Suprapubic skin (tissue), 4 donors: ENCODE results near the gene SRSF4. TPM values are rescaled to one million over a fixed set of nuclear protein-coding genes. Genes with fewer than 3 reads are reported as not detected.
A peak's percentile ranks its signal among the peaks of the same experiment; 100 is the strongest.

Source experiments
- DNase-seq, 2 donors: peaks; one replicate each; pipeline ENCODE4 v3.0.0-alpha.2; 2019; ENCODE audit warnings: low spot score in 2 of 2
- H3K27ac ChIP-seq: fragments of 200-600 bp; sonication (generic); one replicate; pipeline ENCODE4 v1.5.1; 2019
- H3K27me3 ChIP-seq: fragments of 200-600 bp; sonication (generic); one replicate; pipeline ENCODE4 v1.5.1; 2019
- H3K36me3 ChIP-seq: fragments of 200-600 bp; sonication (generic); one replicate; pipeline ENCODE4 v1.5.1; 2019
- H3K4me1 ChIP-seq: fragments of 200-600 bp; sonication (generic); one replicate; pipeline ENCODE4 v1.5.1; 2019
- H3K4me3 ChIP-seq: fragments of 200-600 bp; sonication (generic); one replicate; pipeline ENCODE4 v1.5.1; 2019; ENCODE audit warnings: mild to moderate bottlenecking
- H3K9me3 ChIP-seq: fragments of 200-600 bp; sonication (generic); one replicate; pipeline ENCODE4 v1.5.1; 2019
- EP300 ChIP-seq: sonication (generic); formaldehyde crosslinking; IDR thresholded peaks from one replicate; pipeline ENCODE4 v1.6.1; 2017; ENCODE audit warnings: antibody characterized with exemption
- POLR2A ChIP-seq, 2 donors: fragments of 450-650 bp; IDR thresholded peaks; one replicate each; pipeline ENCODE4 v1.6.1; 2017; ENCODE audit warnings: antibody characterized with exemption in 2 of 2, mild to moderate bottlenecking in 2 of 2, moderate library complexity in 2 of 2
- POLR2AphosphoS5 ChIP-seq, 3 donors: sonication (generic); formaldehyde crosslinking; IDR thresholded peaks; one replicate each; pipeline ENCODE4 v1.6.1; 2017; ENCODE audit warnings: antibody characterized with exemption in 3 of 3
- WGBS: methylation state at CpG from one replicate; pipeline ENCODE4 v1.1.5; 2018; 5-methylcytosine and 5-hydroxymethylcytosine counted together
- total RNA-seq, 4 donors: library from RNA; depleted of rRNA; stranded (reverse); fragments of >200 nt; gene quantifications; one replicate each; pipeline ENCODE4 v1.1.0, GENCODE V29; 2016
- TF ChIP-seq, protein P1 (sequence below), 2 donors: fragments of 200-600 bp in 1 of 2; fragments of 450-650 bp in 1 of 2; sonication (generic) in 1 of 2; IDR thresholded peaks; one replicate each; pipeline ENCODE4 v1.5.1; 2016 to 2019; ENCODE audit warnings: antibody characterized with exemption in 2 of 2, mild to moderate bottlenecking in 1 of 2, moderate library complexity in 1 of 2

Gene SRSF4
- total RNA-seq, 4 donors from 2014 or later, result 45.7 to 86.1 (median 60.5) TPM

DNA sequence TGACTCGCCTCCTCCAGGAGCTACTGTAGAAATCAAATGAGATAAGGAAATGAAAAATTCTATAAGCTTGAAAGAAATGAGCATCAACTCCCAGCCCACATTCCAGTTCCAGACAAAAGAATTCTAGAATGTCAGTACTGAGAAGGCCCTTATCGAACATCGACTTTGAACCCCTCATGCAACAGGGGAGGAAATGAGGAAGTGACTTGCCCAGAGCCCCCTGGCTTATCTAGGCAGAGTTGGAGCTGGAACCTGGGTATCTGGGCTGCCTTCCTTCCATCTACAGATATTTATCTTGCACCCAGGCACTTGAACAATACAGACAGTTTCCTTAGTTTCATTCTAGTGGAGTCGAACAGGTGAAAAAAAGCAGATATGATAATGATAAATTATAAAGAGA is 26.7 kb upstream of the SRSF4 start:
- Histone ChIP-seq H3K4me1 (no peaks in the 10 kb centered on the region), H3K4me3 (no peak overlapping the region), H3K9me3 (no peaks in the 10 kb centered on the region), H3K27me3 (no peaks in the 10 kb centered on the region), H3K36me3 (peaks cover 61% of the 10 kb centered on the region), H3K27ac (no peak overlapping the region)
- WGBS, result 70% methylated on average over 4 of the region's 4 CpGs
- TF ChIP-seq POLR2A (IDR thresholded peaks at IDR 0.05), result no peak
- TF ChIP-seq EP300, result no peak
- TF ChIP-seq POLR2AphosphoS5 (IDR thresholded peaks at IDR 0.05), result no peak
- TF ChIP-seq, protein P1, sequence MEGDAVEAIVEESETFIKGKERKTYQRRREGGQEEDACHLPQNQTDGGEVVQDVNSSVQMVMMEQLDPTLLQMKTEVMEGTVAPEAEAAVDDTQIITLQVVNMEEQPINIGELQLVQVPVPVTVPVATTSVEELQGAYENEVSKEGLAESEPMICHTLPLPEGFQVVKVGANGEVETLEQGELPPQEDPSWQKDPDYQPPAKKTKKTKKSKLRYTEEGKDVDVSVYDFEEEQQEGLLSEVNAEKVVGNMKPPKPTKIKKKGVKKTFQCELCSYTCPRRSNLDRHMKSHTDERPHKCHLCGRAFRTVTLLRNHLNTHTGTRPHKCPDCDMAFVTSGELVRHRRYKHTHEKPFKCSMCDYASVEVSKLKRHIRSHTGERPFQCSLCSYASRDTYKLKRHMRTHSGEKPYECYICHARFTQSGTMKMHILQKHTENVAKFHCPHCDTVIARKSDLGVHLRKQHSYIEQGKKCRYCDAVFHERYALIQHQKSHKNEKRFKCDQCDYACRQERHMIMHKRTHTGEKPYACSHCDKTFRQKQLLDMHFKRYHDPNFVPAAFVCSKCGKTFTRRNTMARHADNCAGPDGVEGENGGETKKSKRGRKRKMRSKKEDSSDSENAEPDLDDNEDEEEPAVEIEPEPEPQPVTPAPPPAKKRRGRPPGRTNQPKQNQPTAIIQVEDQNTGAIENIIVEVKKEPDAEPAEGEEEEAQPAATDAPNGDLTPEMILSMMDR (IDR thresholded peaks at IDR 0.05), result no peak
- DNase-seq, result no peak

DNA sequence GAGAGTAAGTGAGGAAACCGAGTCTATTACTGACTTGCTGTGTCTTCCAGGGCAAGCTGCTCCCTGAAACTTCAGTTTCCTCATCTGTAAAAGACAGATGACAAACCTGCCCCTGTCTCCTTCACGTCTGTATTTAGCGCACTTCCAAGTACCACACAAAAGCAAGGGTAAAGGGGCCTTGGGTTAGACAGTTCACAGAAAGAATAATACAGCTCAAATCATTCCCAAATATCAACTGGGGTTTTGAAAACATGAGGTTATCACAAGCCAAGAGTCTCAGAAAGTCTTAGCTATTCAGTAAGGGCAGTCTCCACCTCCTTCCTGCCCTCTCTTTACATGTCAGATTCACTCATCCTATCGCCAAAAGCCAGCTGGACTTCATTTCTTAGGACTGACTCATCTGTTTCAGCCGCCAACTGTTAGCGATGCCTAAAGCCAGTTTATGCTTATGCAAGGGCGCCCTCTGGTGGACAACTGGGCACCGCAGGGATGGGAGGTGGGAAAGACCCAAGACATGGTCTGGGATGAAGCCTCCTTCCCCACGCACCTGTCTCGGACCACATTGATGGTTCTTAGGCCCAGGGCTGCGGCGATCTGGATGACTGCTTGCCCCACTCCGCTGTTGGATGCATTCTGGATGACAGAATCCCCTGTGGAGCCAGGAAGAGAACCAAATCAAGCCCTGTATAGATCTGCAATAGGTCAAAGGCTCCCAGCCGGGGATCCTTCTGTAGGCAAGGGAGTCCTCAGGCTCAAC is 21.1 kb upstream of the SRSF4 start:
- 17% methylated on average over 12 of the region's 14 CpGs for WGBS
- DNase-seq, result peak; percentile 97 to 98
- Histone ChIP-seq H3K9me3 (no peaks in the 10 kb centered on the region), H3K36me3 (peaks cover 61% of the 10 kb centered on the region), H3K27me3 (no peaks in the 10 kb centered on the region), H3K27ac (peak overlapping the region; percentile 79), H3K4me3 (no peak overlapping the region), H3K4me1 (peaks cover 12% of the 10 kb centered on the region)
- TF ChIP-seq POLR2A (IDR thresholded peaks at IDR 0.05), result no peak
- no peak for TF ChIP-seq EP300
- peak in 2 of 3 donors; percentile 74 to 95 for TF ChIP-seq POLR2AphosphoS5 (IDR thresholded peaks at IDR 0.05)
- TF ChIP-seq, protein P1 (IDR thresholded peaks at IDR 0.05), result peak; percentile 90 to 94

DNA sequence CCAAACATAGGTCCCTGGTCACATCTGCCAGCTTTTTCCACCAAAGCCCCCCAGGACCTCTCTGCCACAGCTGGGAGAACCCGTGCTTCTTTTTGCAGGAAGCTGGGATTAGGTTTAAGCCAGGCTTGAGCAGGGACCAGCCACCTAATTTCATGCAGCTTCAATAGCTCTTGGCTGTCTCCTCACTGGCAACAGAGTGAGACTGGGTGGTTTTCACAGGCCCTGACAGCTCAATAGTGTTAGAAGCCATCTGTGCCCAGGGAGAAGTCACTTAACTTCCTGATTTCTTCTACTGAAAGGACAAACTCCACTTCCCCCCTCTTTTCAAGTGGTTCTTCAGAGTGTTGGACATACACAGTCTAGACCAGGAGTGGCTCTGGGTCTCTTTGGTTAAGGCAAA is 20.4 kb upstream of the SRSF4 start:
- Histone ChIP-seq H3K4me3 (no peak overlapping the region), H3K36me3 (peaks cover 65% of the 10 kb centered on the region), H3K27ac (peak overlapping the region; percentile 79), H3K27me3 (no peaks in the 10 kb centered on the region), H3K9me3 (no peaks in the 10 kb centered on the region), H3K4me1 (peaks cover 12% of the 10 kb centered on the region)
- no peak for DNase-seq
- no peak for TF ChIP-seq POLR2AphosphoS5 (IDR thresholded peaks at IDR 0.05)
- TF ChIP-seq, protein P1 (IDR thresholded peaks at IDR 0.05), result no peak
- no peak for TF ChIP-seq EP300
- no peak for TF ChIP-seq POLR2A (IDR thresholded peaks at IDR 0.05)
- 40% methylated on average over 1 of the region's 1 CpG for WGBS

DNA sequence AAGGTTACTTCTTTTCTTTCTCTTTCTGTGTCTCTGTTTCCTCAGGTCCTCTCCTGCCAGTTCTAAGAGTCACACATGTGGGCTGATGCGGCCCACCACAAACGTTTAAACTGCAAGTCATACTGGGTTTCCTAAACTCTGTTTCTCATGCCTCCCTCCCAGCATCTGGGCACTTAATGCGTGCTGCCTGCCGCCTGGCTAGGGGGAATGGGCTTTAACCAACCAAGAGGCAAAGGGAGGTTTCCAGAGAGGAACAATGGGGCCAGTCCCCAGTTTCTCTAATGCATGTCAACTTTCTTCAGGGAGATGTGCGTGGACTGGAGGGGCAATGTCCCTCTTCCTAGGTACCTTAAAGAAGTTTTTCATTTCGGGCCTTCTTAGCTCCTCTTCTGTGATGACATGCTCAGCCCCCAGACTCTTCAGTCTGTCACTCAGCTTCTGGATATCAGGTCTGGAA is 19.9 kb upstream of the SRSF4 start:
- Histone ChIP-seq H3K27ac (peak overlapping the region; percentile 79), H3K9me3 (no peaks in the 10 kb centered on the region), H3K4me3 (no peak overlapping the region), H3K4me1 (peaks cover 12% of the 10 kb centered on the region), H3K36me3 (peaks cover 67% of the 10 kb centered on the region), H3K27me3 (no peaks in the 10 kb centered on the region)
- TF ChIP-seq POLR2A (IDR thresholded peaks at IDR 0.05) (no peak), EP300 (no peak), POLR2AphosphoS5 (IDR thresholded peaks at IDR 0.05) (no peak)
- TF ChIP-seq, protein P1 (IDR thresholded peaks at IDR 0.05), result no peak
- DNase-seq, result no peak
- 79% methylated on average over 6 of the region's 6 CpGs for WGBS

DNA sequence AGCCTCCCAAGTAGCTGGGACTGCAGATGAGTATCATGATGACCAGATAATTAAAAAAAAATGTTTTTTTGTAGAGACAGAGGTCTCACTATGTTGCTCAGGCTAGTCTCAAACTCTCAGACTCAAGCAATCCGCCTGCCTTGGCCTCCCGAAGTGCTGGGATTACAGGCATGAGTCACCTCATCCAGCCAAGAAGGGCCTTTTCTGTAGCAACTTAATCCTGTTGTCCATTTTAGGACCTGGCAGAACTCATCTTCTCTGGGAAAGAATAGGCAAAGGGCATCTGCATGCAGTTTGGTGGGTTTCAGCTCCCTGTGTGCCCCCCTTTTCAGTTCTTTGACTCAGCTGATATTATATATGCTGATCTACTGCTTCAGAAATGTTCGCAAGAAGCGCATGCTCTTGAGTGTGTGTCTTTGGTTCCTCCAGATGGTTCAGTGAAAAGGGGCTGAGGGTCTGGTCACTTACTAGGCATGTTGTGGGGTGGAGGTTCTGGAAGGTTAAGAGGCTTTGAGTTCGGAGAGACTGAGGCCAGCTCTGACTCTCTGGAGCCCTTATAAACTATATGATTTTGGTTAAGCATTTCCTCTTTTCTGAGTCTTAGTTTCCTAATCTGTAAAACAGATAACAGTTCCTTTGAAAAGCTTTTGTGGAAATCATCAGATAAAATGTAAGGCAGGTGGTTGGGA is 19.4 kb upstream of the SRSF4 start:
- no peaks in the 10 kb centered on the region for H3K9me3 ChIP-seq
- H3K4me1 ChIP-seq, result peaks cover 12% of the 10 kb centered on the region
- DNase-seq, result no peak
- WGBS, result 93% methylated on average over 4 of the region's 5 CpGs
- no peak overlapping the region for H3K27ac ChIP-seq
- TF ChIP-seq POLR2A (IDR thresholded peaks at IDR 0.05) (no peak), EP300 (no peak), POLR2AphosphoS5 (IDR thresholded peaks at IDR 0.05) (no peak)
- TF ChIP-seq, protein P1 (IDR thresholded peaks at IDR 0.05), result no peak
- H3K27me3 ChIP-seq, result no peaks in the 10 kb centered on the region
- no peak overlapping the region for H3K4me3 ChIP-seq
- H3K36me3 ChIP-seq, result peaks cover 63% of the 10 kb centered on the region
